Upper lobe of left lung (tissue), 4 donors: ENCODE measurements around the gene IWS1.

Experiments used
- EP300 ChIP-seq, 4 donors: sonication (generic); formaldehyde crosslinking; IDR thresholded peaks; one replicate each; pipeline ENCODE4 v1.5.1; 2017; ENCODE audit warnings: antibody characterized with exemption in 4 of 4, control low read depth in 2 of 4
- POLR2A ChIP-seq, 4 donors: fragments of 450-650 bp; IDR thresholded peaks; one replicate each; pipeline ENCODE4 v1.5.1; 2016 to 2017; ENCODE audit warnings: antibody characterized with exemption in 4 of 4, mild to moderate bottlenecking in 2 of 4
- POLR2AphosphoS5 ChIP-seq, 2 donors: sonication (generic); formaldehyde crosslinking; IDR thresholded peaks; one replicate each; pipeline ENCODE4 v1.5.1; 2017; ENCODE audit warnings: antibody characterized with exemption in 2 of 2
- TF ChIP-seq, protein P1 (sequence below), 6 experiments: fragments of 450-650 bp in 4 of 6; fragments of 200-600 bp in 2 of 6; sonication (generic) in 2 of 6; IDR thresholded peaks; one replicate each; pipeline ENCODE4 v1.5.1; 2016 to 2019; ENCODE audit warnings: antibody characterized with exemption in 6 of 6

- TF ChIP-seq POLR2A (IDR thresholded peaks at IDR 0.05) (no peak), POLR2AphosphoS5 (IDR thresholded peaks at IDR 0.05) (no peak), EP300 (IDR thresholded peaks at IDR 0.05) (no peak)
- TF ChIP-seq, protein P1, sequence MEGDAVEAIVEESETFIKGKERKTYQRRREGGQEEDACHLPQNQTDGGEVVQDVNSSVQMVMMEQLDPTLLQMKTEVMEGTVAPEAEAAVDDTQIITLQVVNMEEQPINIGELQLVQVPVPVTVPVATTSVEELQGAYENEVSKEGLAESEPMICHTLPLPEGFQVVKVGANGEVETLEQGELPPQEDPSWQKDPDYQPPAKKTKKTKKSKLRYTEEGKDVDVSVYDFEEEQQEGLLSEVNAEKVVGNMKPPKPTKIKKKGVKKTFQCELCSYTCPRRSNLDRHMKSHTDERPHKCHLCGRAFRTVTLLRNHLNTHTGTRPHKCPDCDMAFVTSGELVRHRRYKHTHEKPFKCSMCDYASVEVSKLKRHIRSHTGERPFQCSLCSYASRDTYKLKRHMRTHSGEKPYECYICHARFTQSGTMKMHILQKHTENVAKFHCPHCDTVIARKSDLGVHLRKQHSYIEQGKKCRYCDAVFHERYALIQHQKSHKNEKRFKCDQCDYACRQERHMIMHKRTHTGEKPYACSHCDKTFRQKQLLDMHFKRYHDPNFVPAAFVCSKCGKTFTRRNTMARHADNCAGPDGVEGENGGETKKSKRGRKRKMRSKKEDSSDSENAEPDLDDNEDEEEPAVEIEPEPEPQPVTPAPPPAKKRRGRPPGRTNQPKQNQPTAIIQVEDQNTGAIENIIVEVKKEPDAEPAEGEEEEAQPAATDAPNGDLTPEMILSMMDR (IDR thresholded peaks at IDR 0.05): no peak
Observed at GRCh38 chr2:127469051-127469450, 57.2 kb downstream of the IWS1 start.
